GM18868 (cell line): Measurements from ENCODE around the gene AP5B1.

Source experiments
- ATAC-seq: cut with Tn5 transposase; IDR thresholded peaks from one replicate; pipeline ENCODE4 v1.9.1; 2021; ENCODE audit warnings: mild to moderate bottlenecking, moderate library complexity; ENCODE audit not compliant: unreplicated experiment

AP5B1 gene

DNA sequence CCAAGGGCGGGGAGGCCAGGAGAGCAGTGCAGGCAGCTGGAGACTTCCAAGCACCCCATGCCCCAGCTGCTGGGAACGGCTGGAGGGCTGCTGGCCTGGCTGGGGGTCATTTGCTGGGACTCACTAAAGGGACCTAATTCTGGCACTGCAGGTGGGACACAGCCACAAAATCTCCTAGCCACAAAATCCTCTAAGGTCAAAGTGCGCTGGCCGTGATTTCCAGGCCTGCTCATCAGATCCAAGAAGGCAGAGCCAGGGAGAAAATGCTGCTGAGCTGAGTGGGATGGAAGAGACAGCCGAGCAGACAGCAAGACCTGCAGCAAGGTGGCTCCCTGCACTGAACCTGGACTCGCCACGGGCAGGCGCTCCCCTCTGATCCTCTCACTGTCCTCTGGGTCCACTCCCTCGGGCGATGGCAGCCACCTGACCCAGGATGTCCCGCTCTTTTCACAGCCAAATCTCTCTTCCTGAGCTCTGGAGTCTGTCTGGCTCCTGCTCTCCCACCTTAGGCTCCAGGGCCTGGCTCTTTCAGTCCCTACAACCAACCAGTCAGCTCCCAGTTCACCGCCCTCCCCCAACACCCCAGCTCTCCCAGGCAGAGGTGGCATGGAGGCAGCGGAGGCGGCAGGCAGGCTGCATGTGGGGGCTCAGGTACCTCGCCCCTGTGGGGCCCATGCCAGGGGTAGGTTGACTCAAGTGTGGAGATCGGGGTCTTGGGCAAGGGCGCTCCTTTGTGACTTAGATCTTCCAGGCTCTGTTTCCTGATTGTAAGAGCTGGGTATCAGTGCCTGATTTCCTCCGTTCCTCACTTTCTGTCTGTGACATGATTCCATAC lies 20.6 kb upstream of the AP5B1 start:
- ATAC-seq, result no peak

DNA sequence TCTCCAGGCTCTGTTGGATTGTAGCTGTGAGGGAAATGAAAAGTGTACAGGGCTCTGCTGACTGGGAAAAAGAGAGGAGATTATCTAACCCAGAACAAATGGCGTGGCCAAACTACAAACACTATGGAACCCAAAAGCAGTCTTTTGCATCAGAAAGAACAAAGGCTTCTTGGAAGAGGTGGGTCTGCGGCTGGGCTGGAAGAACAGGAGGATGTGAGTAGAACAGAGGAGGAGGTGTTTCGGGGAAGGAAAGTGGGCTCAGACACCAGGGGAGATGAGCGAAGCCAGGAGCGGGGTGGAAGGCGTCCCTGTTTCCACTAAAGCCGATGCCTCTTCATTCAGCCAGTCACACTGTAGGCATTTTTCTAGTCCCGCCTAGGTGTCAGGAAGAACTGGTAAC lies 18.1 kb upstream of the AP5B1 start:
- ATAC-seq, result no peak

DNA sequence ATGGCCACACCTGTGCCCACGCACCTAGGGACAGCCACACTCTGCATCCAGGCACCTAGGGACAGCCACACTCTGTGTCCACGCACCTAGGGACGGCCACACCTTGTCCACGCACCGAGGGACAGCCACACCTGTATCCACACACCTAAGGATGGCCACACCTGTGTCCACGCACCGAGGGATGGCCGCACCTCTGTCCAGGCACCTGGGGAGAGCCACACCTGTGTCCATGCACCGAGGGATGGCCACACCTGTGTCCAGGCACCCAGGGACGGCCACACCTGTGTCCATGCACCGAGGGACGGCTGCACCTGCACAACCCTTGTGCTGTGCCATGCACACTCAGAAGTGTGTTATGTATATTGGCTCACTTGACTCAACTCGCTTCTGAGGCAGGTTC lies 16.9 kb upstream of the AP5B1 start:
- ATAC-seq, result no peak

DNA sequence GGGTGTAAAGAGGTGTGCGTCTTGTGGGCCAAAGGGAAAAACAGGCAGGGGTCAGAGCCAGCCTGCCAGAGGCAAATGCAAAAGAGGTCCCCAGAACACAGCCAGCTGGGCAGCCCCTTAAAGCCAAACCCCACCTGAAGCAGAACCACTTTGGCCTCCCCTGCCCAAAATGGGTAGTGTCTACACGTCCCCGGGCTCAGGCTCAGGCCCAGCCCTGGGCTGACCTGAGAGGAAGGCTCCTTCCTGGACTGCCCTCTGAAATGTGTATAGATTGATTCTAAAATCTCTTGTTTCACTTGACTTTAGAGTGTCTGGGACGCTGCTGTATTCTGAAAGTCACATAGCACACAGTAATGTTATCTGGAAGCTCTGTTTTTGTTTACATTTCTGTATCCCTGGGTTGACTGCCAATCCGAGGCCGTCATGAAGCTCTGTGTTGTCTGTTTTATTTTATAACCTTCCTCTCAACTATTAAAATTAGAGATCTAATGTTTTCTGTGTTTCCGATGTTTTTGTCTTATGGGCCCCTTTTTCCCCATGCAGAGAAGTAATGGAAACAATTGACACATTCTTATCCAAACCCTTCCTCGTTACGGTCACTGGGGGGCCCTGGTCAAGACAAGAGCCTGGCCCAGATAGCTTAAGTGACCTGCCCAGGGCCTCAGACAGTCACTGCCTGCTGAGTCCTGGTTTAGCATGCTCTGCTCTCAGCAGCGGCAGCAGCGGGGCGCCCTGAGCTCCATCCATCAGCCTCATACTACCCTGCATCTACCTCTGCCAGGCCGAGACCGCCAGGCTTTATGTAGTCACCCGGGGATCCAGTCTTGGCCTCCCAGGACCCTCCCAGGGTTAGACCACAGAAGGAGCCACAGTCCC lies 16.2 kb upstream of the AP5B1 start:
- no peak for ATAC-seq

DNA sequence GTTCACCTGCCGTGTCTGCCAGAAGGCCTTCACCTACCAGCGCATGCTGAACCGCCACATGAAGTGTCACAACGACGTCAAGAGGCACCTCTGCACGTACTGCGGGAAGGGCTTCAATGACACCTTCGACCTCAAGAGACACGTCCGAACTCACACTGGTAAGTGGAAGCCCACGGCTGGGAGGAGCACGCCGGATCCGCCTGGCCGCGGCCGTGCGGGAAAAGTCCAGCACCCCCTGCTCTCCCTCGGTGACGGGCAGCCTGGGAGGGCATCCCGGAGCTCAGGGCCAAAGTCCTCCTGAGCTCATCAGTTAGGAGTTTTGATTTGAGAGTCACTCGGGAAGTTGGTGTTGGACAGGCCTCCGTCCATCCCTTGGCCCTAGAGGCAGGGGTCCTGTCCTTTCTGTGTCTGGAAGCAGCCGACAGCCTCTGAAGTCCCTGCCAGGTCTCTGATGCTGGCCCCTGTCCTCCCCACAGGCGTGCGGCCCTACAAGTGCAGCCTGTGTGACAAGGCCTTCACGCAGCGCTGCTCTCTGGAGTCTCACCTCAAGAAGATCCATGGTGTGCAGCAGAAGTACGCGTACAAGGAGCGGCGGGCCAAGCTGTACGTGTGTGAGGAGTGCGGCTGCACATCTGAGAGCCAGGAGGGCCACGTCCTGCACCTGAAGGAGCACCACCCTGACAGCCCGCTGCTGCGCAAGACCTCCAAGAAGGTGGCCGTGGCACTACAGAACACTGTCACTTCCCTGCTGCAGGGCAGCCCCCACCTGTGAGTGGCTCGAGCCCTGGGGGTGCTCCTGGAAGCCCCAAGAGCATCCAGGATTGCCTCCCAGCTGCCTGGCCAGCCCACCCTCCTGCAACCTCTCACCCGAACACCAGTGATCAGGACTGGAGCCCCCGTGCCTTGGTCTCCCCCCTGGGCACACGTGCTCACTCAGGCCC lies 14.1 kb upstream of the AP5B1 start:
- no peak for ATAC-seq

DNA sequence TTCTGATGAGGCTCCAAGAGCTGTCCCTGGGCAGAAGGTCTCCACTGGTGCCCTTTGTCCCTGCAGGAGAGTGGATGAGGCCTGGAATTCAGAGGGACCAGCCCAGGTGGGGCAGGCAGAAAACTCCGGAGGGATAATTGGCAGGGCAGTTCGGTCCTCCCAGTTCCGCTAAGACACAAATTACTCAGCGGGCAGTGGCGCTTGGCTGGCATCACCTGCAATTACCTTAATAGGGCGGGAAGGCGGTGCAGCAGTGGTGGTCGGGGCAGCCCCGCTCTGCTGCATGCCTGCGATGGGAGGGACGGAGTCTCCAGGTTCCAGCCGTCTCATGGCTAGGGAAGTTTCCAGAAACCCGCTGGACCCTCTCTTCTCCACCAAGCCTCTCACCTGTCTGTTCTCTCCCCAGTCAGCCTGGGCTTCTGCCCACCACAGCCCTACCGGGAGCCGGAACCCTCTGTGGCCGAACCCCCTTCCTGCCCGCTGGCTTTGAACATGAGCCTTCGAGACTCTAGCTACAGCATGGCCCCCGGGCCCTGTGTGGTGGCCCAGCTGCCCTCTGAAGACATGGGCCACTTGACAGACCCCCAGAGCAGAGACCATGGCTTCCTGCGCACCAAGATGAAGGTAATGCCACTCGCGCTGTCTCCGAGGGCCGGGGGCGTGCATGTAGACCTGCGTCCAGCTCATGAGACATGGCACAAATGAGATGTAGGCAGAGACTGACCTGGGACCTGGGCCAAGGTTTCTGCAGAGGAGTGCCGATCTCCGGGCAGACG lies 13.0 kb upstream of the AP5B1 start:
- no peak for ATAC-seq

DNA sequence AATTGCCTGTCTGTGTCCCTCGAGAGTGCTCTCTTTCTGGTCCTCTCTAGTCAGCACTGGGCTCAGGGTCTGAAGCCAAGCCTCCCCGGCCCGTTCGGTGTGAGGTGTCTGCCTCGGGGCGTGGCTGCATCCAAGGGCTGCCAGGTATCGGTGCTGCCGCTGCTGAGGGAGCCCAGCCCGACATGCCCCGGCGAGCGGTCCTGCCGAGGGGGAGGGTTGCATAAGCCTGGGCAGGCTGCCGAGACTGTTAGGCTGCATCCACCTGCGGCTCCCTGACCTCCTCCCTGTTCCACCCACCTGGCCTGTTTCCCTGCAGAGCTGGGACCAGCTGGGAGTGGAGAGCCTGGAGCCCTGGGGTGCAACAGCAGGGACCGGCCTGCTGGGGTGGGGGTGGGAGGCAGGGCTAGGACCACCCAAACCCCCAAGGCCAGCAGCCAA lies 12.4 kb upstream of the AP5B1 start:
- ATAC-seq, result no peak

DNA sequence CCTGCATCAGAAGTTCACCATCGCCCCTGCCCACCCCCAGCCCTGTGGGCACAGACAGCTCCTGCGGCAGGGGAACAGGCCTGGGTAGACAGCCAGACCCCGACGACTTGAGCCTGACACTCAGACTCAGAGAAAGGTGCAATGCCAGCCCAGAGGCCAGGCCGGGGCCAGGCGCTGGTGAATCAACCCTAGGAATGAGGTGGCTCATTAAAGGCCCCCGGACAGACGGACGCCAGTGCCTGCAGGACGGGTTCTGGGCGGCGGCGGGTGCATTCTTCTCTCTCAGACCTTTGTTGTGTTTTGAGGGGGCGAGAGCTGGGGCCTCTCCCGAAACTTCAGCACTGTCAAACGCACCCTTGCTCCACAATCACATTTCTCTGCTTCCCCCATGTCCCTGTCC lies 11.7 kb upstream of the AP5B1 start:
- no peak for ATAC-seq

DNA sequence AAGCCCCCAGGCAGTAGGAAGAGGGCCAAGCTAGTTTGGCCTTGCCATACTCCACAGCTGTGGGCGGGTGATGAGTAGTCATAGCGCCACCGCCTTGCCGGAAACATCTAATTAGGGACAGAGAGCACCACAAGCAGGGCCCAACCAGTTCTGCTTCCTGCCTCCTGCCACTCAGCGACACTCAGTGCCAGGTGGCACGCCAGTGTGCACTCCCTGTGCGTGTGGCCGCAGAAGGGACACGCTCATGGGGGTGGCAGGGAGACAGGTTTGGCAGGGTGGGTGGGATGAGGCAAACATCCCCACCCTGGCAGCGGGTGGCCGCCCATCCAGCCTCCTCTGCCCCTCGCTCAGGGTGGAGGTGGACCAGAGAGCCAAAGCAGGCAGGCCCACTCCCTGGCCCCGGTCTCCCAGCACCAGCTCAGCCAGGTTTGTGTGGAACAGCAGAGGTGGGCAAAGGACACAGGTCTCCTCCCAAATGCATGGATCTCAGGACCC lies 11.0 kb upstream of the AP5B1 start:
- peak; percentile 83 for ATAC-seq

DNA sequence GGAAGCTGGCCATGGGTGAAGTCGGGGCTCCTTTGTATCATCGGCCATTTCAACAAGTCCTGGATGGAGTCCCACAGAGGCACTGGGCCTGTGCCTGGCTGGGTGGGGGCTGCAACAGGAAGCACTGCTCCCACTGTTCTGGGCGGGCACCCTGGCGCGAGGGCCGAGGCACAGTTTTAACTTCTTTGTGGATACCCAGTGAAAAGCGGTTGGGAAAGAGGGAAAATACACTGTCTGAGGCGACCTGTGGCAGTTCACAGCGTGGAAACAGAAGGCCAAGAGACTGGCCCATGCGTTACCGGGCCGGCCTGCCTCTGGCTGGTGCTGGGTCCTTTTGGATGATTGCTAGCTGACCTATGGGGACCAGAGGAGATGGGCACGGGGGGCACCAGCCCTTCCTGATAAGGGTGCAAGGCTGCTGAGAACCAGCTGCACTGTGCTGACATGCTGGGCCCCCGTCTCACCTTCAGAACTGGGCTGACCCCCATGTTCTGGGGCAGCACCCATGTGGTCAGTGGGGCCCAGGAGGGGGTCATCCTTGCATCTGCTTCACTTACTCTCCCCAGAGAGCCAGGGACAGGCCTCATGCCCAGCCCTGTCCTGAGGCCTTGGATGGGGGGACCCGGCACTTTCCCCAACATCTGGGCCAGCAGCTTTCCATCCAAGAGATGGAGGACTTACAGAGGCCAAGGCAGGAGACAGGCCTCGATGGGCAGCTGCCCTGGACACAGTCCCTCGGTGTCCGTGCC lies 10.3 kb upstream of the AP5B1 start:
- ATAC-seq, result no peak

DNA sequence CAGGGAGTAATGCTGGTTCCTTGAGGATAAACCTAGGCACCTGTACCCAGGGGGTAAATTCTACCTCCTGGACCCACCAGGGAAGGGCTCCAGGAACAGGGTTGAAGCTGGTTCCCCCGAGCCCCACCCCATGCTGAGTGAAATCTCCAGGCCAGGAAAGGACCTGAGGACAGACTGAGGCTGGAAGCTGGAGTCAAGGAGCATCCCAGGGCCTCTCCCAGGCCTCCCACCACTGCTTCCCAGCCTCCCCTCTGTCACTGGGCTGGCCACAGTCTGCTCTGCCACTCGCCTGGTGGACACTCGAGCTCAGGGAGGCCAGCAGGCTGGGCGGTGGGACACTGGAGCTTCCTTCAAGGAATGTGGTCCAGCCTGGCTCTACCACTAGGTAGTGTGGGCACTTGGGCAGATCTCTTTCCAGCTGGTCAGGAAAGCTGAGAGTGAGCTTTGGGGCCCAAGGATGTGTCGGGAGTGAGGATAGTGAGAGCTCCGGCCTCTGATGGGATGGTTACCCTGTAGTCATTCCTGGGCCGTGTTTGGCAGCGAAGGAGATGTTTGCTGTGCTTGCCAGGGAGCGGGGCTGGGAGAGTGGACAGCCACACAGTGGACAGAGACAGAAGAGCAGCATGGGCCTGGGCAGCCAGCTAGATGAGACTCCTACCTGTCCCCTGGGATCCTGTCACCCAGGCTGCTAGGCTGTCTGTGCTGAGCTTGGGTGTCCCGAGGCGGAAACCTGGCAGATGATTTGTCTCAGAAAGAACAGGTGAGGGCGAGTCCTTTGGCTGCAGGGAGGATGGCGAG lies 9.5 kb upstream of the AP5B1 start:
- ATAC-seq, result no peak

DNA sequence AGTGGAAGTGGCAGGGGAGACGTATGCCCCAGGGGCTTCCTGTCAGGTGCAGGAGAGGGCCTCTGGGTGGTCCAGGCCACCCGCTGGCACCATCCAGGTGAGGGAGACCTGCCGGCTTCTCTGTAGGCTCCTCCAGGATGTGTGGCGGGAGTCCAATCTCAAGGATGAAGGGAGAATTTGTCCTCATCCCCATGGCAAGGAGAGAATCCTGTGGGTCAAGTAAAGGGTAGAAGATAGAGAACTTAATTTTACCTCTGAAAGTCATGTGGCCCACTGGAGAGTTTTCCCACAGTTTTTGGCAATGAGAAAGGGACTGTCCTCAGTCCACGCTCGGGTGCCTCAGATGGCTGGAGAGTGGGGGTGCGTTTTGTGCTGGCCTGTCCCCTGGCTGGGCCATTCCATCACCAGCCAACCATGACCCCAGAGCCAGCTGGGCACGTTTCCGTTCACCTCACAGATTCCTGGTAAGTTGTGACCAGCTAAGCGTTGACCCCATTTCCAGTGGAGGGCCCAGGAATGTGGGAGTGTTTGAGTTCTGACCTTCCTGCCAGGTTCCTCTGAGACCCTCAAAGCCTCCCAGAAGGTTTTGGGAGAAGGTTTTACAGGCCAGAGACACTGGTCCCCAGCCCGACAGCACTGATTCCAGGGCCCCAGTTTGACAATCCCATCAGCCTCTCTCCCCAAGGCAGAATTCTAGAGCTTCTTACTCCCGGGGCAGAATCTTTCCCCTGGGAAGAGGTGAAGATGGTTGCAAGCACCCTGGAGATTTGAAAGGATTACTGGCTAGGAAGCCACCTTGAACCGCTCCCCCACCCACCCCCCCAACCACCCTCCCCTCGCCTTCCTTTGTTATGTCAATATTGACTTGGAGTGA lies 8.7 kb upstream of the AP5B1 start:
- no peak for ATAC-seq

DNA sequence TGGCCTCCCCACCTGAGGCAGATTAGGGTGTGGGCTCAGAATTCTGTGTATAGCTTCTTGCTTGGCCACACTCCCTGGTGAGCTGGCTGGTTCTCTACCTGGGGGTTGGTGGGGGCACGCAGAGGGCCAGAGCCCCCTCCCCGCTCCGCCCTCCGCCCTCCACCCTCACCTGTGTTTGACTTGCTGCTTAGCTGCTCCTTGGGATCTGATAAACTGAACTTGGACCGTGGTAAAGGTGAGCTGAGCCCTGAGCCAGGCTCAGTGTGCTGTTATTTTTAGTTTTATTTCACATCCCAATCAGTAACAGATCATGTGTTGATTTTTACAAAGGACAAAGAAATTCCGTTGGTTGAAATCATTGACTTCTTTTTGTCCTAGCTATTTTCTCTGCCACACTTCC lies 8.0 kb upstream of the AP5B1 start:
- ATAC-seq, result no peak

DNA sequence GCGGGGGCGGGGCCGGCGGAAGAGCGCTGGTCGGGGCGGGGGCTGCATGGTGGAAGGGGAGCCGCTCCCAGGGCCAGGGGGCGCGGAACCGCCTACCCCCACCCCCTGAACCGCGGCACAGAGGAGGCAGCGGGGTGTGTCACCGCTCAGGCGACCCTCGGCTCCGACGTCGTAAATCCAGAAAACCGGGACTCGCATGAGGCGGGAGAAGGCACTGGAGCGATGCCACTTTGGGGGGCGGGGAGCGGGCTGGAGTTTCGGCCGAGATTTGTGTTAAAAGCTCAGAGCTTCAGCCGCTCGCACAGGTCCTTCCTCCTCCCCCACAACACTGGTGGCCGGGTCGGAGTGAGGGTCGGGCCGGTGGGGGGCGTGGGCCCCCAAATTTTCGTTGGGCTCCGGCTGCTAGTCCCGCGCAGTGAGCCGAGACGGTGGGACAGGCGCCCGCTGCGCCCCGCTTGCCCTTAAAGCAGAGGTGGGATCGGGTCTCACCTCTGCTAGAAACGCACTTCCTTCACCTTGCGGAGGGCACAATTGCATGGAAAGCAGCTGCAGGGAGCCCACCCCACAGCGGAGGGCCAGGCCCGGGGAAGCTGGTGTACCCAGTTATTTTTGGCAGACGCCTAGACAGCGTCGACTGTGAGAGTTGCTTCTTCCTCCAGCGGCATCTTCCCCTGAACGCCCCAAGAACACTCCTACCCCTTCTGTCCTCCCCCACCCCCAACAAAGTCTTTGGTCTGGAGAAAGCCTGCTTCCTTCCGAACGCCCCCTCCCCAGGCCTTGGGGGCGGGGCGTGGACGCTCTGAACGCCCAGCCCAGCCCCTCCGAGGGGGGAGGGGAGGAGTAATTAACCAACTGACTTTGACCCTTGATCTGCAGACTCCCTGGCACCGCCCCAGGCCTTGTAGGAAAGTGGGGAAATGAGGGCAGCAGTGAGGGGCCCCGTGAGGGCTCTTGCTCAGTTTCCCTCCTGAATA lies 7.2 kb upstream of the AP5B1 start:
- ATAC-seq, result no peak

DNA sequence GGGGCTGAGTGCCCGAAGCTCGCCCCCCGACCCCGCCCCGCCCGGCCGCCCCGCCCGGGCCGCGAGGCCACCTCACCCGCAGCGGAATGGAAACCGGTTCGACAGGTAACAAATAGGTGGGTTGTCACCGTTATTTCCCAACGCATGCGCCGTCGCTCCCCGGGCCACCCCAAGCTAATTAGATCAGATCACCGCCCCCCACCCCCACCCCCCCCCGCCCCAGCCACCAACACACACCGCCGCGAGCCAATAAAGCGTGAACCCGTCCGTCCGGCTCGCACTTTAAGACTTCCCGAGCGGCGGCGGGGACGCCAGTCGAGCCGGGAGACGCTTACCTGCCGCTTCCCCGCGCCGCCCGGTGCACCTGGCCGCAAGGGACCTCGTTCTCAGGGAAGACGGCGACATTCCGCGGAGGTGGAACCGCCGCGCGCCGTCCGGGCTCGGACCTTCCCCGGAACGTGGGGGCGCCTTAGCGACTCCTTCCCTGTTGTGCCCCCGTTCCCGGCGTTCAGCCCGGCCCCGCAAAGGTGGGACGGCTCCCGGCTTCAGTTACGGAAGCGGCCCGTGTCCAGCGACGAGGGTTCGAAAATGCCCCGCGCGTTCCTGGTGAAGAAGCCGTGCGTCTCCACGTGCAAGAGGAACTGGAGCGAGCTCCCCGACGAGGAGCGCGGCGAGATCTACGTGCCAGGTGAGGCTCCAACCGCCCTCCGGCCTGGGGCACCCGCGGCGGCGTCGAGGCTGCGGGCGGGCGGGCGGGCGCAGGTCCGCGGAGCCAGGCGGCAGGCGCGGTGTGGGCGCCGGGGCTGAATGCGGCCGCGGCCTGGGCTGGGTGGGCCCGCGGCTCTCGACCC lies 6.2 kb upstream of the AP5B1 start, which contains the start of gene OVOL1:
Gene OVOL1, plus strand, starts transcription at position 278 of the 851 bp plus-strand sequence. Its CDS starts 311 bp downstream, at position 589.
- ATAC-seq, result no peak
